Measurements from ENCODE around the gene TPGS1.

The TPGS1 gene

DNA sequence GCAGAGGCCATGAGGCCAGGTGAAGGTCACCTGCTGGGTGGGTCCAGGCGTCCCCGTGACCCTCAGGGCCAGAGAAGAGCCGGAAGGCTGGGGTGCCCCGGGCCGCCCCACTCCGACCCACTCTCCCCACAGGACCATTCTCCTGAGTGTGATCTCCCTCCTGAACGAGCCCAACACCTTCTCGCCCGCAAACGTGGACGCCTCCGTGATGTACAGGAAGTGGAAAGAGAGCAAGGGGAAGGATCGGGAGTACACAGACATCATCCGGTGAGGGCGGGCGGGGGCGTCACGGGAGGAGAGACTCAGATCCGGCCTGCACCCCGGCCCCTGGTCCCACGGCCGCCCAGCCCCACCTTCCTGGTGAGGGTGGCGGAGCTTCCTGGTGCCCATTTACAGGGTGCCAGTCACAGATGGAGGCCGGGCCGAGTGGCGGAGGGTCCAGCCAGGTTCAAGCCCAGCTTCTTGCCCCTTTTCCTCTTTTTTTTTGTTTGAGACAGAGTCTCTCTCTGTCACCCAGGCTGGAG is 29.6 kb downstream of the TPGS1 start:
- Histone ChIP-seq H3K9me3 (ENCODE audit: severe bottlenecking) (no peaks in the 10 kb centered on the region), H3K4me3 (ENCODE audit: severe bottlenecking) (no peak overlapping the region), H3K36me3 (ENCODE audit: low read depth) (peaks cover 11% of the 10 kb centered on the region), H3K27ac (ENCODE audit: poor library complexity, severe bottlenecking) (no peak overlapping the region), H3K4me1 (ENCODE audit: insufficient read depth, poor library complexity, severe bottlenecking) (no peaks in the 10 kb centered on the region), H3K27me3 (ENCODE audit: insufficient read depth, poor library complexity, severe bottlenecking) (no peaks in the 10 kb centered on the region)
- TF ChIP-seq, protein P1, sequence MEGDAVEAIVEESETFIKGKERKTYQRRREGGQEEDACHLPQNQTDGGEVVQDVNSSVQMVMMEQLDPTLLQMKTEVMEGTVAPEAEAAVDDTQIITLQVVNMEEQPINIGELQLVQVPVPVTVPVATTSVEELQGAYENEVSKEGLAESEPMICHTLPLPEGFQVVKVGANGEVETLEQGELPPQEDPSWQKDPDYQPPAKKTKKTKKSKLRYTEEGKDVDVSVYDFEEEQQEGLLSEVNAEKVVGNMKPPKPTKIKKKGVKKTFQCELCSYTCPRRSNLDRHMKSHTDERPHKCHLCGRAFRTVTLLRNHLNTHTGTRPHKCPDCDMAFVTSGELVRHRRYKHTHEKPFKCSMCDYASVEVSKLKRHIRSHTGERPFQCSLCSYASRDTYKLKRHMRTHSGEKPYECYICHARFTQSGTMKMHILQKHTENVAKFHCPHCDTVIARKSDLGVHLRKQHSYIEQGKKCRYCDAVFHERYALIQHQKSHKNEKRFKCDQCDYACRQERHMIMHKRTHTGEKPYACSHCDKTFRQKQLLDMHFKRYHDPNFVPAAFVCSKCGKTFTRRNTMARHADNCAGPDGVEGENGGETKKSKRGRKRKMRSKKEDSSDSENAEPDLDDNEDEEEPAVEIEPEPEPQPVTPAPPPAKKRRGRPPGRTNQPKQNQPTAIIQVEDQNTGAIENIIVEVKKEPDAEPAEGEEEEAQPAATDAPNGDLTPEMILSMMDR (IDR thresholded peaks at IDR 0.05; ENCODE audit: poor library complexity, severe bottlenecking): no peak
- DNase-seq (ENCODE audit: low spot score) (no peak), ATAC-seq (ENCODE audit: low read depth) (no peak)

DNA sequence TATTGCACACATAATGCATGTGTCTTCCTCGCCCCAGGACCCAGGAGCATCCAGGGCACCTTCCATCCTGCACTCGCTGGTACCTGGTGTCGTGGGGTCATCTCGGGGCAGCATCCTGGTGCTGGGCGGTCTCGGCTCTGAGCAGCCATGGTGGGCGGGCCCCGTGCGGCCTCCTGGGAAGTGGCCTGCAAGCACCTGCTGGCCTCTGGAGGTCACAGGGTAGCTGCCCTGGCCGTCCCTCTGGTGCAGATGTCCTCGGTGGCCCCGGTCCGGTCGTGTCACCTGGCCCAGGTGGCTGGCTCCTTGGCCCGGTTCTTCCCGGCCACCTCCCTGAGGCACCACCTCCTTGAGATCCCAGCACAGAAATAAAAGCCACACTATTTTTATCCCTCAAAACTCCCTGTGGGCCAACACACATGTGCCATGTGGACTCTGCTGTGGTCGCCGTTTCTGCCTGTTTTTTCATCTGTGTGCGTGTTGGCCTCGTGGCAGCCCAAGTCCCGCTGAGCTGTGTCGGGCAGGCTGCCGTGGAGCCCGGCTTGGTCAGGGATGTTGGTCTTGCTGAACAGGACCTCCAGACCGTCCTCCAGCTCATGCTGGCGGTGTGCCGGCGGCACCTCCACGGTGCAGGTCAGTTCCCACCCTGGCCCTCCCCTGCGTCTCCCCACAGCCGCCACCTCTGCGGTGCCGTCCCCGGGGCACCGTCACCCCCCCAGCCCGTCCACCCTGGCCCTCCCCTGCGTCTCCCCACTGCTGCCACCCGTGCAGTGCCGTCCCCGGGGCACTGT is 31.5 kb downstream of the TPGS1 start:
- no peaks in the 10 kb centered on the region for H3K9me3 ChIP-seq (ENCODE audit: severe bottlenecking)
- no peaks in the 10 kb centered on the region for H3K4me1 ChIP-seq (ENCODE audit: insufficient read depth, poor library complexity, severe bottlenecking)
- peaks cover 11% of the 10 kb centered on the region for H3K36me3 ChIP-seq (ENCODE audit: low read depth)
- TF ChIP-seq, protein P1 (IDR thresholded peaks at IDR 0.05; ENCODE audit: poor library complexity, severe bottlenecking): no peak
- no peak for DNase-seq (ENCODE audit: low spot score)
- ATAC-seq (ENCODE audit: low read depth): no peak
- no peak overlapping the region for H3K4me3 ChIP-seq (ENCODE audit: severe bottlenecking)
- H3K27me3 ChIP-seq (ENCODE audit: insufficient read depth, poor library complexity, severe bottlenecking): no peaks in the 10 kb centered on the region
- no peak overlapping the region for H3K27ac ChIP-seq (ENCODE audit: poor library complexity, severe bottlenecking)

DNA sequence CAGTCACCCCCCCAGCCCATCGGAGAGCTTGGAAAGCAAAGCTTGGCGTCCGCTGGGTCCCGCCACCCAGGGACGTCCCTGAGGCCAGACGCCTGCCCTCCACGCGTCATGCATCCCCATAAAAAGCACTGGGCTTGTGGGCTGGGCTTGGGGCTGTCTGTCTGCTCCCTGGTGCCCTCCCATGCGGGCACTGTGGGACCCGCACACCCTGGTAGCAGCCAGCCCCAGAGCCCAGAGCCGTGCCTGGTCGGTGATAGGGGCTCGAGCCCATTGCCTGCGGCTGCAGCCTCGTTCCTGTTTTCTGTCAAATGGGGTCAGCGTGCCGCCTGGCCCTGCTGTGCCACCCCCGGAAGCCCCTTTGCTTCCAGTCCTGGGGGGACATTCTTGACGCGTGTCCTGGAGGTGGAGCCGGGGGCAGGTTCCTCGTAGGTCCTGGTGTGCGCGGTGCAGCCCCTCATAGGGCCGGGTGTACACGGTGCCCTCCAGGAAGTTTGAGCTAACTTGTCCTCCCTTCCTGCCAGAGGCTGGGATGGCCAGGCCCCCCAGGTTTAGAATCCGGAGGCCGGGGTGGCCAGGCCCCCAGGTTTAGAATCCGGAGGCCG is 32.2 kb downstream of the TPGS1 start:
- H3K36me3 ChIP-seq (ENCODE audit: low read depth): peaks cover 11% of the 10 kb centered on the region
- no peaks in the 10 kb centered on the region for H3K4me1 ChIP-seq (ENCODE audit: insufficient read depth, poor library complexity, severe bottlenecking)
- H3K27me3 ChIP-seq (ENCODE audit: insufficient read depth, poor library complexity, severe bottlenecking): no peaks in the 10 kb centered on the region

DNA sequence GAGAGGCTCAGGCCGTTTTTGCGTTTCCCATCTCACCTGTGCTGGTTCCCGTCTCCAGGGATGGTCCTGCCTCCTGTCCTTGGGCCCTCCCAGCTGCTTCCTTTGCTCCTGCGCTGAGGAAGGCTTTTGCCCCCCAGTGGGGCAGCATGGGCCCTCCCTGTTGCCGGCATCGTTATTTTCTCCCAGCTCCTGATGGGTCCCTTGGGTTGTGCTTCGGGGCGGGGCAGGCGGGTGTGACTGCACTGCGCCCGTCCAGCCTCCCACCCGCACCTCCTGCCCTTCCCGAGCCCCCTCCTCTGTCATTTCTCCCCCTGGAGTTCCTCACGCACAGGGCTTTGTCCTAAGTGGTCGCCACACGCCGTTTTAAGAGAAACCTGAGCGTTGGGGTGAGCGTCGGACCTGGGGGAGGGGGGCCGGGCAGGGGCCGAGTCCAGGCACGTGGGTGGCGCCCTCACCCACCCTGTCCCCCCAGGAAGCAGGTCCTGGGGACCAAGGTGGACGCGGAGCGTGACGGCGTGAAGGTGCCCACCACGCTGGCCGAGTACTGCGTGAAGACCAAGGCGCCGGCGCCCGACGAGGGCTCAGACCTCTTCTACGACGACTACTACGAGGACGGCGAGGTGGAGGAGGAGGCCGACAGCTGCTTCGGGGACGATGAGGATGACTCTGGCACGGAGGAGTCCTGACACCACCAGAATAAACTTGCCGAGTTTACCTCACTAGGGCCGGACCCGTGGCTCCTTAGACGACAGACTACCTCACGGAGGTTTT is 33.8 kb downstream of the TPGS1 start:
- TF ChIP-seq, protein P1 (IDR thresholded peaks at IDR 0.05; ENCODE audit: poor library complexity, severe bottlenecking): no peak
- H3K4me1 ChIP-seq (ENCODE audit: insufficient read depth, poor library complexity, severe bottlenecking): no peaks in the 10 kb centered on the region
- no peak overlapping the region for H3K4me3 ChIP-seq (ENCODE audit: severe bottlenecking)
- ATAC-seq (ENCODE audit: low read depth) (no peak), DNase-seq (ENCODE audit: low spot score) (no peak)
- no peaks in the 10 kb centered on the region for H3K9me3 ChIP-seq (ENCODE audit: severe bottlenecking)
- no peaks in the 10 kb centered on the region for H3K27me3 ChIP-seq (ENCODE audit: insufficient read depth, poor library complexity, severe bottlenecking)
- peaks cover 10% of the 10 kb centered on the region for H3K36me3 ChIP-seq (ENCODE audit: low read depth)
- no peak overlapping the region for H3K27ac ChIP-seq (ENCODE audit: poor library complexity, severe bottlenecking)

More for the DNA sequence above, 32.2 kb downstream of the TPGS1 start:
- no peaks in the 10 kb centered on the region for H3K9me3 ChIP-seq (ENCODE audit: severe bottlenecking)
- H3K27ac ChIP-seq (ENCODE audit: poor library complexity, severe bottlenecking): no peak overlapping the region
- no peak for DNase-seq (ENCODE audit: low spot score)
- ATAC-seq (ENCODE audit: low read depth): no peak
- TF ChIP-seq, protein P1 (IDR thresholded peaks at IDR 0.05; ENCODE audit: poor library complexity, severe bottlenecking): no peak
- H3K4me3 ChIP-seq (ENCODE audit: severe bottlenecking): no peak overlapping the region

All from RWPE2 (cell line).